A673 (cell line): ENCODE measurements around the gene COX18. TPM values are rescaled to one million over a fixed set of nuclear protein-coding genes. Genes with fewer than 3 reads are reported as not detected.

Experiments
- BruUV-seq: library from RNA; stranded (reverse); fragments of 400-500 nt; replicated peaks from 2 replicates; lab custom pipeline; 2021; lab: Mats Ljungman, UMichigan
- CTCF ChIA-PET: fragments of 300-600 bp; sonication (Branson Sonifier 250); formaldehyde crosslinking; loops from one replicate; lab custom pipeline; 2022; ENCODE audit warnings: antibody characterized with exemption; lab: Charles Lee
- POLR2A ChIA-PET: fragments of 300-600 bp; sonication (Branson Sonifier 250); formaldehyde crosslinking; loops from one replicate; lab custom pipeline; 2022; ENCODE audit warnings: antibody characterized with exemption; ENCODE audit not compliant: low non-redundant PET; lab: Charles Lee
- DNase-seq: peaks from one replicate; pipeline ENCODE4 v3.0.0-alpha.2; 2015; ENCODE audit warnings: low spot score
- H3K27ac ChIP-seq: fragments of 200-600 bp; sonication (generic); 2 replicates; pipeline ENCODE4 v1.5.1; 2016; ENCODE audit warnings: mixed run types, low read depth, mild to moderate bottlenecking, mixed read lengths, antibody characterized with exemption, low read length; ENCODE audit not compliant: poor library complexity, severe bottlenecking
- H3K27me3 ChIP-seq: fragments of 200-600 bp; sonication (generic); replicated peaks from 2 replicates; pipeline ENCODE4 v1.6.1; 2017; ENCODE audit warnings: mixed run types, low read depth, mild to moderate bottlenecking, mixed read lengths, antibody characterized with exemption, low read length; ENCODE audit not compliant: insufficient read depth, poor library complexity
- H3K36me3 ChIP-seq: fragments of 200-600 bp; sonication (generic); 2 replicates; pipeline ENCODE4 v1.6.1; 2016; ENCODE audit warnings: mixed run types, mild to moderate bottlenecking, mixed read lengths, antibody characterized with exemption, low read length; ENCODE audit not compliant: insufficient read depth, poor library complexity, severe bottlenecking
- H3K4me1 ChIP-seq: fragments of 200-600 bp; sonication (generic); 2 replicates; pipeline ENCODE4 v1.6.1; 2017; ENCODE audit warnings: mixed run types, mild to moderate bottlenecking, mixed read lengths, antibody characterized with exemption, low read length; ENCODE audit not compliant: insufficient read depth, poor library complexity, severe bottlenecking
- H3K4me3 ChIP-seq: fragments of 200-600 bp; sonication (generic); 2 replicates; pipeline ENCODE4 v1.5.1; 2016; ENCODE audit warnings: low read depth, mixed run types, mild to moderate bottlenecking, mixed read lengths, low read length; ENCODE audit not compliant: poor library complexity, severe bottlenecking
- H3K9me3 ChIP-seq: fragments of 200-600 bp; sonication (generic); 2 replicates; pipeline ENCODE4 v1.6.1; 2016; ENCODE audit warnings: mixed run types, low read depth, mild to moderate bottlenecking, mixed read lengths, antibody characterized with exemption, low read length; ENCODE audit not compliant: poor library complexity, severe bottlenecking
- CTCF ChIP-seq: fragments of 300-800, 200-600 bp; sonication (generic); conservative IDR thresholded peaks from 2 replicates; pipeline ENCODE4 v1.5.1; 2017; ENCODE audit warnings: low read depth, mild to moderate bottlenecking, antibody characterized with exemption, low read length, moderate library complexity, mixed read lengths
- EZH2 ChIP-seq: fragments of 200-600 bp; sonication (generic); IDR thresholded peaks from 2 replicates; pipeline ENCODE4 v1.6.1; 2017; ENCODE audit warnings: borderline replicate concordance, low read depth, mild to moderate bottlenecking, mixed read lengths, antibody characterized with exemption, low read length; ENCODE audit not compliant: poor library complexity, severe bottlenecking
- intact Hi-C: fragments of 100-400 bp; cut with micrococcal nuclease; formaldehyde crosslinking; loops from one replicate; pipeline ENCODE4 v1.10.0; 2022; ENCODE audit not compliant: unreplicated experiment
- total RNA-seq: library from RNA; stranded (reverse); gene quantifications from 2 replicates; pipeline ENCODE4 v1.2.3, GENCODE V29; 2021

The COX18 gene
- total RNA-seq, 1 experiment from 2014 or later: 11.1 TPM

- H3K27me3 ChIP-seq: no peaks in the 10 kb centered on the region
- H3K9me3 ChIP-seq: no peaks in the 10 kb centered on the region
- no peak for DNase-seq
- ChIA-PET CTCF (no interaction called here), POLR2A (no interaction called here)
- no peak overlapping the region for H3K4me3 ChIP-seq
- intact Hi-C loops: no loop called here
- H3K4me1 ChIP-seq: no peaks in the 10 kb centered on the region
- TSS peak; percentile 56 for BruUV-seq
- H3K27ac ChIP-seq: no peak overlapping the region
- TF ChIP-seq CTCF (no peak), EZH2 (no peak)
- peaks cover 30% of the 10 kb centered on the region for H3K36me3 ChIP-seq
Observed at GRCh38 chr4:73075832-73076231, 6.3 kb upstream of the COX18 start.

- no peaks in the 10 kb centered on the region for H3K4me1 ChIP-seq
- H3K9me3 ChIP-seq: no peaks in the 10 kb centered on the region
- intact Hi-C loops: no loop called here
- POLR2A ChIA-PET: no interaction called here
- H3K36me3 ChIP-seq: peaks cover 5% of the 10 kb centered on the region
- CTCF ChIA-PET: no interaction called here
- H3K27me3 ChIP-seq: no peaks in the 10 kb centered on the region
- peak overlapping the region; percentile 88 for H3K27ac ChIP-seq
- TSS peak; percentile 98 for BruUV-seq
- peak; percentile 1 for DNase-seq
- TF ChIP-seq CTCF (no peak), EZH2 (no peak)
- peak overlapping the region; percentile 63 for H3K4me3 ChIP-seq
Observed at GRCh38 chr4:73070074-73070390, 516 bp upstream of the COX18 start.

GRCh38 chr4:73068491-73069337, 802 bp downstream of the COX18 start:
- TF ChIP-seq EZH2: no peak
- TF ChIP-seq CTCF: no peak
- Histone ChIP-seq H3K27ac (peak overlapping the region; percentile 88), H3K36me3 (no peaks in the 10 kb centered on the region), H3K27me3 (no peaks in the 10 kb centered on the region), H3K9me3 (no peaks in the 10 kb centered on the region), H3K4me1 (no peaks in the 10 kb centered on the region), H3K4me3 (peak overlapping the region; percentile 63)
- CTCF ChIA-PET: no interaction called here
- peak; percentile 8 for DNase-seq
- intact Hi-C loops: loop anchor here (5.0 kb wide), 1 partner anchor 189 kb away; the partner anchor contains the start of gene ANKRD17
- TSS peak; percentile 59 for BruUV-seq
- POLR2A ChIA-PET: no interaction called here
